ENCODE measurements around the gene PDE4D.

GRCh38 chr5:59823420-59823819 is 70.1 kb downstream of the PDE4D start:
- no peak for TF ChIP-seq CTCF (IDR thresholded peaks at IDR 0.05)
- no peak for TF ChIP-seq TCF7L2 (IDR thresholded peaks at IDR 0.05; ENCODE audit: low read depth, low read length)
- no peak for TF ChIP-seq POLR2AphosphoS5 (IDR thresholded peaks at IDR 0.05; ENCODE audit: low read depth, low read length)
